Mucosa of descending colon (tissue), 3 donors: ENCODE data around the gene CFAP43. TPM values are rescaled to one million over a fixed set of nuclear protein-coding genes. Genes with fewer than 3 reads are reported as not detected.

ENCODE experiments used
- ATAC-seq: fragments of 200-7000 bp; cut with Tn5 transposase; one replicate; pipeline ENCODE4 v1.9.1; 2020; ENCODE audit warnings: mild to moderate bottlenecking, moderate library complexity
- DNase-seq, 3 donors: peaks; one replicate each; pipeline ENCODE4 v3.0.0-alpha.2; 2020
- H3K36me3 ChIP-seq: fragments of 200-600 bp; one replicate; pipeline ENCODE4 v1.8.0; 2021; ENCODE audit warnings: low read depth, mild to moderate bottlenecking
- H3K4me1 ChIP-seq: fragments of 200-600 bp; one replicate; pipeline ENCODE4 v1.8.0; 2021; ENCODE audit warnings: low read depth, mild to moderate bottlenecking
- H3K4me3 ChIP-seq: fragments of 200-600 bp; one replicate; pipeline ENCODE4 v1.8.0; 2021; ENCODE audit warnings: mild to moderate bottlenecking
- H3K9me3 ChIP-seq: fragments of 200-600 bp; one replicate; pipeline ENCODE4 v1.8.0; 2021; ENCODE audit warnings: mild to moderate bottlenecking
- intact Hi-C, 2 donors: fragments of 100-400 bp; cut with DNase I in 1 of 2; cut with micrococcal nuclease in 1 of 2; formaldehyde crosslinking; loops; one replicate each; pipeline versions ENCODE4 v1.11.0 to v1.11.1; 2022; cut with DNase I, micrococcal nuclease
- total RNA-seq, 3 donors: library from RNA; stranded (reverse); fragmentation: NEBNext Ultra II Directional in 2 of 3; extraction: Animal tissue kit (Norgen Biotek cat#: 25700) in 2 of 3; gene quantifications; one replicate each; pipeline versions ENCODE4 v1.2.1 to v1.2.4, GENCODE V29; 2021 to 2023
- TF ChIP-seq, protein P1 (sequence below): fragments of 200-600 bp; IDR thresholded peaks from one replicate; pipeline ENCODE4 v1.8.0; 2022; ENCODE audit warnings: antibody characterized with exemption, mild to moderate bottlenecking
- donor health status: DM: no; HTN: no; CAD: no; lungs with moderate emphysema.
- donor health status: DM: no; HTN: no; CAD: no.
- donor health status: DM: no; HTN: yes; CAD: no.

The CFAP43 gene
- total RNA-seq, 3 donors from 2014 or later = 0.22 to 0.58 (median 0.32) TPM

DNA sequence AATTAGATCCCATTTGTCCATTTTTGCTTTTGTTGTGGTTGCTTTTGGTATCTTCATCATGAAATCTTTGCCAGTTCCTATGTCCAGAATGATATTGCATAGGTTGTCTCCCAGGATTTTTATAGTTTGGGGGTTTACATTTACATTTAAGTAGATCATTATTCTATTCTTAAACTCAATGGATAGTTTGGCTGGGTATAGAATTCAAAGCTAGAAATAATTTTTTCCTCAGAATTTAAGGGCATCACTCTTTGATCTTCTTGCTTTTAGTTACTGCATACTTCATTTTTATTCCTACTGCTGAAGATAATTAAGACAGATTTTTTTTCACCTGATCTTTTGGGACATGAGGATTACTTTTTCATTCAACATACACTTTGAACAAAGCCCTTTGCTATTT is 80.4 kb downstream of the CFAP43 start:
- H3K9me3 ChIP-seq = peaks cover 8% of the 10 kb centered on the region
- intact Hi-C loops = no loop called here
- ATAC-seq (no peak), DNase-seq (no peak)
- no peak overlapping the region for H3K4me3 ChIP-seq
- no peaks in the 10 kb centered on the region for H3K4me1 ChIP-seq
- H3K36me3 ChIP-seq = no peaks in the 10 kb centered on the region
- TF ChIP-seq, protein P1, sequence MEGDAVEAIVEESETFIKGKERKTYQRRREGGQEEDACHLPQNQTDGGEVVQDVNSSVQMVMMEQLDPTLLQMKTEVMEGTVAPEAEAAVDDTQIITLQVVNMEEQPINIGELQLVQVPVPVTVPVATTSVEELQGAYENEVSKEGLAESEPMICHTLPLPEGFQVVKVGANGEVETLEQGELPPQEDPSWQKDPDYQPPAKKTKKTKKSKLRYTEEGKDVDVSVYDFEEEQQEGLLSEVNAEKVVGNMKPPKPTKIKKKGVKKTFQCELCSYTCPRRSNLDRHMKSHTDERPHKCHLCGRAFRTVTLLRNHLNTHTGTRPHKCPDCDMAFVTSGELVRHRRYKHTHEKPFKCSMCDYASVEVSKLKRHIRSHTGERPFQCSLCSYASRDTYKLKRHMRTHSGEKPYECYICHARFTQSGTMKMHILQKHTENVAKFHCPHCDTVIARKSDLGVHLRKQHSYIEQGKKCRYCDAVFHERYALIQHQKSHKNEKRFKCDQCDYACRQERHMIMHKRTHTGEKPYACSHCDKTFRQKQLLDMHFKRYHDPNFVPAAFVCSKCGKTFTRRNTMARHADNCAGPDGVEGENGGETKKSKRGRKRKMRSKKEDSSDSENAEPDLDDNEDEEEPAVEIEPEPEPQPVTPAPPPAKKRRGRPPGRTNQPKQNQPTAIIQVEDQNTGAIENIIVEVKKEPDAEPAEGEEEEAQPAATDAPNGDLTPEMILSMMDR = no peak

DNA sequence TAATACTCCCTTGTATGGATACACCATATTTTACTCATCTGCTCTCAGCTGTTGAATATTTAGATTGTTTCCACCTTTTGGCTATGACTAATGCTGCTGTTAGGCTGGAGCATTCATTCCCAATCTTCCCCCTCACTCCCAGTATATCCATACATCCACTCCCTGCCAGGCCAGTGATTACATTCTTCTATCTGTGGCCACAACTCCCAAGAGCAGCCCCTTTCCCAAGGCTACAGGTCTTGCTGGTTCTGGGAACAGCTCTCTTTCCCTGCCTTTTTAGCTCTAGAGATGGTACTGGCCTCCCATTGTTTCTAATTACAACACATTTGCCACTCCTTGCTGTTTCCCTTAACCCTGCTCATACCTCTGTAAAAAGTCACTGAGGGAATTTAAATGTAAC is 82.0 kb downstream of the CFAP43 start:
- H3K9me3 ChIP-seq = peaks cover 8% of the 10 kb centered on the region
- H3K36me3 ChIP-seq = no peaks in the 10 kb centered on the region
- DNase-seq = no peak
- H3K4me3 ChIP-seq = no peak overlapping the region
- no peak for ATAC-seq
- no peaks in the 10 kb centered on the region for H3K4me1 ChIP-seq
- TF ChIP-seq, protein P1 = no peak
- intact Hi-C loops = no loop called here

DNA sequence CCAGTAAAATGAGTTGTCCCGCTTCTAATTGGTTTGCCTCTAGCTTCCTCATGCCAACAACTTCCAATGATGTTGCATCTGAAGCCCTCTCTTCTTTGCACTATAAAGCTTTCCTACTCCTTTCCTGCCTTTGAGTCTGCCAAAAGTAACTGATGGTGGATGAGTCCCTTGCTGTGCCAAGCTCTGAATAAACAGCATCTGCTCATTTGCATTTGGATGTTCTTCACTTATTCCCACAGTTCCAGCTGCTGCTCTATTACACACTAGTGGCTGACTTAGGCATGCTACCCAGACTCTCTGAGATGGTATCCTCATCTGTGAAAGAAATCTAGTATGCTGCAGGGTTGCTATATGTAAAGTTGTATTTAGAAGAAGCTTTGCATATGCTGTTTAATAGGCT is 85.3 kb downstream of the CFAP43 start:
- ATAC-seq (no peak), DNase-seq (no peak)
- Histone ChIP-seq H3K4me3 (no peak overlapping the region), H3K9me3 (peaks cover 6% of the 10 kb centered on the region), H3K4me1 (no peaks in the 10 kb centered on the region), H3K36me3 (no peaks in the 10 kb centered on the region)
- TF ChIP-seq, protein P1 = no peak
- intact Hi-C loops = loop anchor here in 1 of 2 donors (10.0 kb wide), 1 partner anchor 262 kb away; no protein-coding TSS in a partner anchor

DNA sequence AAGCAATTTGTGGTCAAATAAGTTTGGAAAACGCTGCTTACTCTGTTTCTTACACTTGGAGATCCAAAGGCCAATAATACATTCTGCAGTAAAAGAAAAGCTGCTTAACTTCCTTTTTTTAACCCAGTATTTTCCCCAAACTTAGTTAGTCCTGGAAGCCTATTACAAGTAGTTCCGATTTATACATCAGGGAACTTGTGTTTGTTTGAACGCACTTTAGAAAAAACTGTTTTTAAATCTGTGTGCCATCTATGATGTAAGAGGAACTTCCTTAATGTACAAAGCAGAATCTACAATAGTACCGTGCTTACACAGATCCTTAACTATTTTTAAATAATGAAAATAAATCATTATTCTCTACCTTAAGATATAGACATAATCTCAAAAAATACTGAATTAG is 87.2 kb downstream of the CFAP43 start:
- TF ChIP-seq, protein P1 = no peak
- Histone ChIP-seq H3K36me3 (no peaks in the 10 kb centered on the region), H3K4me3 (no peak overlapping the region), H3K4me1 (no peaks in the 10 kb centered on the region), H3K9me3 (no peaks in the 10 kb centered on the region)
- intact Hi-C loops = loop anchor here in 1 of 2 donors (10.0 kb wide), 1 partner anchor 260 kb away; no protein-coding TSS in a partner anchor
- DNase-seq (no peak), ATAC-seq (no peak)

DNA sequence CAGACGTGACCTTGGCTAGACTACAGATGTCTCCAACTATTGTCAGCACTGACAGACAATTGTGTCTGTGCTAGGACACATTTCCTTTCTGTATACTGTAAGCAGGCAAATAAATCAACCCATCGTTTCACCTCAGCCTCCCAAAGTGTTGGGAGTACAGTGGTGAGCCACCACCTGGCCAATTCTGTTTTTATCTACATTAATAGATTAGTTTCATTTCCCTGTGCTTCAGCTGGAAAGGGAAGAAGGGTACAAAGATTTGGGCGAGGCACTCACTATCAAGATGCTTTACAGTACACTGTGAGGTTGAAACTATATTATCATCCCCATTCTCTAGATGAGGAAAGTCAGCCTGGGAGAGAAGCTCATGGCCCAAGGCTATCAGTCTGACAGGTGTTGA is 88.3 kb downstream of the CFAP43 start:
- intact Hi-C loops = loop anchor here in 1 of 2 donors (10.0 kb wide), 1 partner anchor 259 kb away; no protein-coding TSS in a partner anchor
- DNase-seq (no peak), ATAC-seq (no peak)
- TF ChIP-seq, protein P1 = no peak
- no peaks in the 10 kb centered on the region for H3K36me3 ChIP-seq
- no peaks in the 10 kb centered on the region for H3K4me1 ChIP-seq
- H3K4me3 ChIP-seq = no peak overlapping the region
- H3K9me3 ChIP-seq = no peaks in the 10 kb centered on the region

DNA sequence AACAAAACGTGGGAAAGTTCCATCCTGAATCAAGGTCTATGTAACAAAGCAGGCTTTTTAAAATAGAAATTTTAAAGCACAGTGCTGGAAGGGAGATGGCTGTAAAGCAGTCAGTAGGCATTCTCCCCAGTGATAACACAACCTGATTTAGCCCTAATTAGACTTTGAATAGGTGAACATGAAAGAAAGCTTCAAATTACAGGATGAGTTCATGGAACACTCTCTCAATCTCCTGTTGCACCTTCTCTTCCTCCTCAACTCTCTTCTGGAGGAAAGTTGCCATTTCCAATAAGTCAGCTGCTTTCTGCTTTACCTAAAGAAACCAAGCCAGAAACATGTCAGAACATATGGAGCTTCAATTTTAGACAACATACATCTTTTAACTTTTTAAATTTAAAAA is 90.1 kb downstream of the CFAP43 start:
- intact Hi-C loops = loop anchor here in 1 of 2 donors (10.0 kb wide), 1 partner anchor 257 kb away; no protein-coding TSS in a partner anchor
- Histone ChIP-seq H3K4me3 (no peak overlapping the region), H3K4me1 (no peaks in the 10 kb centered on the region), H3K36me3 (no peaks in the 10 kb centered on the region), H3K9me3 (no peaks in the 10 kb centered on the region)
- no peak for DNase-seq
- TF ChIP-seq, protein P1 = no peak
- ATAC-seq = no peak
